HG02885 (cell line): ENCODE results near the gene KDM4F.

Source experiments
- ATAC-seq: cut with Tn5 transposase; IDR thresholded peaks from one replicate; pipeline ENCODE4 v1.9.1; 2021; ENCODE audit warnings: mild to moderate bottlenecking; ENCODE audit not compliant: unreplicated experiment, poor library complexity

The KDM4F gene

DNA sequence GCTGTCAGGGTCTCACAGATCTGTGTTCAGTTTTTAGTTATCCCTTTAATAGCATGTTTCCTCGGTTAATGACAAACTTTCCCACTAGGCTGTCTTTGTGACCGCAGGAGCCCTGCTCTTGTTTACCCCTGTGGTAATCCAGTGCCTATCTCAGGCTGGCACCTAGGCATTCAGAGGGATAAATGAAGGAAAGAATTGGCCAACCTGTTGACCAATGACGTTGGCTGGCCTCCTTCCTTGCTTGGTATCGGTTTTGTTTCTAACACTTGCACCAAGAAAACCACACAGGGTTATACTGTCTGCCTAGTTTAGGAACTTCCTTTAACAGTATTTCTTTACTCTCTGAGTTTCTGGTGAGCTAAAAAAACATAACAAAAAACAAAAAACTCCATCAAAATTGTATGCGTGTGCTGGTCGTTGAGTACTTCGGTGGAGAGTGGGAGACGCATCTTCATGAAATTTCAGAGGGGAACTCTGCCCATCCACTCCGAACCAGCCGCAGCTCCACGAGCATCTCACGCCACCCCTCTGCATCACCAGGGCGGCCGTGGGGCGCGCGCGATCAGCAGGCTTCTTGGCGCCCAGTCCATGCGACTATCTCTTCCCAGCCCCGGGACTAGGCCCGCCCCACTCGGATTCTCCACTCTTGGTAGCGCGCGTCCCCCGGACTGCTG, 39.9 kb downstream of the KDM4F start:
- ATAC-seq = peak; percentile 51

DNA sequence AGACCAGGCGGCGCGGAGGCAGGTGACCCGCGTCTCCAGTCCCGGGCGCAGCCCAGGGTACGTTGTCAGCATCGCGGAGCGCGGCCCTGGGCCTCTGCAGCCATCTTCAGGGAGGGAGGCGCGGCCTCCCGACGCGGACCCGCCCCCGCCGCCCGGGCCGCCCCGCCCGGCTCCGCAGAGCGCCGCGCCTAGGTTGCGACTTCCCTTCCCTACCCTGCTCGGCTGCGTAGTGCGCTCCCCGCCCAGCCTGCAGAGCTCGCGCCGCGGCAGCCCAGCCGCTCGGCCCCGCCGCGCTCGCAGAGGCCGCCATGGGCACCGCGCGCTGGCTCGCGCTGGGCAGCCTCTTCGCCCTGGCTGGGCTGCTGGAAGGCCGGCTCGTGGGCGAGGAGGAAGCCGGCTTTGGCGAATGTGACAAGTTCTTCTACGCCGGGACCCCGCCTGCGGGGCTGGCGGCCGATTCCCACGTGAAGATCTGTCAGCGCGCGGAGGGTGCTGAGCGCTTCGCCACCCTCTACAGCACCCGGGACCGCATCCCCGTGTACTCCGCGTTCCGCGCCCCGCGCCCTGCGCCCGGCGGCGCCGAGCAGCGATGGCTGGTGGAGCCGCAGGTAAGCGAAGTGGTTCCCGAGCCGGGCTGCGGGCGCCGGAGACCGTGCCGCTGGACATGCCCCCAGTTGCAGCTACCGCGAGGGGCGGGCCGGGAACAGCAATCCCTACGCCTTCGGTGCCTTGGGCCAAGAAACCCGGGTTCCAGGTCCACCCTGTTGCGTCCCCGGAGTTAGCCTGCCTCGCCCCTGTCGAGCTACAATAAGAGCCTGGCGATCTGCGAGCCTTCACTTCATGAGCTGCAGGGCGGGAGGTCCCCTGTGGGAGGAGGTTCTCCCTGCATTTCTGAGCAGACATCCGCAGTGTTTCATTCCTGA, 40.7 kb downstream of the KDM4F start, which contains the start of gene ENDOD1:
Gene ENDOD1 (plus strand): TSS at position 227 of the 923 bp plus-strand sequence. CDS start 82 bp downstream, at position 309.
- ATAC-seq = peak; percentile 88

DNA sequence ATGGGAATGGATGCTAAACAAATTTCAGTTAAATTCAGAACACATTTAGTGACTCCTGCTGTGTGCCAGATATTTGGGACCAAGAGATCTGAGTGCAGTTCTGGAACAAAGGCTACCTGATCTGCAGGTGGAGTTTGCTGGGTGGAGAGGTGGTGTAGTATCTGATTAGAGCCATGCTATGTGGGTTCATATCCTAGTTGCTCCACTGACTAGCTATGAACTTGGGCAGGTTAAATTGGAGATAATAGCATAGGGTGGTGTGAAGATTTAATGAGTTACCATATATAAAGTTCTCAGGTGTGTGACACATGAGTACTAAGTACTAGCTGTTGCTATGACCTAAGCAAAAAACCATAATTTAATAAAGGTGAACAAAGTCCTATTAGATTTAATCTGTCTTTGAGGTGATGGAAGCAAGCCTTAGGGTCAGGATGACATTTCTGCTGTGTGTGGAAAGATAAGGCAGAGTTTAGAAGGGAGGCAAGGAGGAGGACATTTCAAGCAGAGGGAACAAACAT, 42.5 kb downstream of the KDM4F start:
- no peak for ATAC-seq

DNA sequence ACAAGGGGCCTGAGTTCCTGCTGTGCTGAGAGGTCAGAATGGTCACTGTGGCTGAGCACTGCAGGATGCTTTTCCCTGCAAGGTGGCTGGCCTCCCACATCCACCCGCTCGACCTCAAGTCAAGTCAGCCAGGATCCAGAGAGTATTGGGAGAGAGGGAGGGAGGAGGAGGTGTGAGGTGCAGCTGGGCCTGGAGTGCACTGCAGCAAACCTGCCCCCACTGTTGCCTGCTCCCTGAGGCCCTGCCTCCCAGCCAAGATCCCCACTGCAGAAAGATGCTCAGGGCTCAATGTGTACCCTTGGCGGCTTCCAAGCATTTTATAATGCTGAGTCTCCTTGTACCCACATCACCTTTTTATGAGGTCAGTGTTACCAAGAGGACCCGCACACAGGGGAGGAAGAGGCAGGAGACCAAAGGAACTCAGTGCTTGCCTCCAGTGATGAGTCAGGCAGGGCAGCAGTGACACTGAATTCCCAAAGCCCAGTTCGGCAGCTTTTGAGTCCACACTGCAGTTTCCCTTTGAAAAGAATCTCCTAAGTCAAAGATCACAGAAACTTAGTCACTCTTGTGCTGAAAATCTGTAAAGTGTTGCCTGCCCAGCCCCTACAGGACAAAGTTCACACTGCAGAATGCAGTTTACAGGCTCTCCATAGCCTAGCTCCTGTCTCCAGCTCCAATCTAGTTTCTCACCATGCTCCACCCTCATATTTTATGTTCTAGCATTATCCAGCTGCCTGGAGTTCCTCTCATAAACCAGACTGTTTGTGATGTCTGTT, 43.5 kb downstream of the KDM4F start:
- no peak for ATAC-seq

DNA sequence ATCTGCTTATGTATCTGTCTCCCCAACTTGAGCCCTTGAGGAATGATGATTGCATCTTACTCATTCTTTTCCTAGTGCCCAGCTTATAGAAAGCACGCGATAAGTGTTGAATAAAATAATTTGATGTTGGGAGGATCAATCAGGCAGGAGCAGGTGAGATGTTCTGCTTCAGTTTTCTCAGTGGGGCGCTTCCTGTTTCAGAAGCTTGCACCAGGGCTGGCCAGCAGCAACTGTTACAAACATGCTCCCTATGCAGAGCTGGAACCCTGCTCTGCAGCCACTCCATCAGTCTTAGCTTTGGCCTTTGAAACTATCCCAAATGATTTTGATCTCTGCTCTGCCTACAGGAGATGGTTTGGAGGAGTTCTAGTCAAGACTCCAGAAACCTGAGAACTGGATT, 44.3 kb downstream of the KDM4F start:
- ATAC-seq = peak; percentile 13

DNA sequence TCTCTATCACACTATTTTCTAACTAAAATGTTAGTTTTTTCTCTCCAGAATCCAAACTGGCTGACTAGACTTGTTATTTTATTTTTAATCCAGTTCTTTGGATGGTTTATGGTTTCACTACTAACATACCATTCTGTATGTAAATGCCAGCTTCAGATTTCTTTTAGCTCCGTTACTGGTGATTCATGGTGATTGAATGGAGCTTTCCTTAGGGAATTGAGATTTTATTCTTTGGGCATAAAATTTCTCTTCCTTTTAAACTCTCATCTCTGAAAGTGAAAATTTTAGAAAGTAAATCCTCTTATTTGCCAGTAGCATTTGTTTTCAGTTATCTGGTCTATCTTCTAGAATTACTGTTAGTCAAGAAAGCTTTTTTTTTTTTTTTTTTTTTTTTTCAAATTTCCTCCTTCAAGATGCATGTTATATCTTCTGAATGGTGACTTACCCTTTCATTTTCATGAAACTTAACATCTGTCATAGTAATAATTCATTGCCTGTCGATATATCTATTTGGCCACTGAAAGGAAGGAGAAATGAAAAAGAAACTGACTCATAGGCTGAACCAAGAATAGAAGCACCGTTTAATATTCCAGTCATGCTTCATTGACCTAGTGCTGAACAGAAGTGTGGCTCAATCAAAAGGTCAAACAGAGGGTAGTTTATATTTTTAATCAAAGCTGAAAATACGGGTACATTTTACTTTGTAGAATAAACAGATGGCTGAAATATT, 46.8 kb downstream of the KDM4F start:
- peak; percentile 79 for ATAC-seq

DNA sequence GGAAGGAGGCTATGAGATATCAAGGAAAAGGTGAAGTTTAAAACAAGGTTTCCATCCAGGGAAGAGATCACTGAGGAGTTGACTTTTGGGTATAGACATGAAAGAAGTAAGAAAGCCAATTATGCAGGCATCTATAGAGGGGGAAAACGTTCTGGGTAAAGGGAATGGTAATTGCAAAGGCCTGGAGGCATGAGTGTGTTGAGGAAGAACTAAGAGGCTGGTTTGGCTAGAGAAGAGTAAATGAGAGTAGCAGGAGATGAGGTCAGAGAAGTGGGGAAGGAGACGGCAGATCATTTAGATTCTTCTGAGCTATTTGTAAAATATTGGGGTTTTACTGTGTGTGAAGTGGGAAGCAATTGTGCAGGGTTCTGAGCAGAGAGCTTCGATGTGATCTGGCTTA, 48.0 kb downstream of the KDM4F start:
- no peak for ATAC-seq

DNA sequence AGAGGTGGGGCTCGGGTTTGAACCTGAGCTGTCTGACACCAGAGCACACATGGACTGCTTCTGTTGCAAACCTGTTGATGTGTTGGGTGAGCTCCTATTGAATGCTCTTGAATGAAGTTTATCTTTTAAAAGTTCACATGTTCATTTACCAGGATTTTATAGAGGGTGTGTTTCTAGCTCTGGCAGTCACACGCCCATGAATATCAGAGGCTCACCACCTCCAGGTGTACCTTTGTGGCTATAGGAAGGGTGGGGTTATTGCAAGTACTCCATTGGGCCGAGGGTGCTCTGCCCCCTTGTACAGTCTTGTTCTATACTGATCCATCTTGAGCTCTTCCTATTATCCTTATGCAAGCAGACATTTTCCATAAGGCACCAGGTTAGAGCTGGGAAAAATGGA, 49.6 kb downstream of the KDM4F start:
- ATAC-seq = no peak

DNA sequence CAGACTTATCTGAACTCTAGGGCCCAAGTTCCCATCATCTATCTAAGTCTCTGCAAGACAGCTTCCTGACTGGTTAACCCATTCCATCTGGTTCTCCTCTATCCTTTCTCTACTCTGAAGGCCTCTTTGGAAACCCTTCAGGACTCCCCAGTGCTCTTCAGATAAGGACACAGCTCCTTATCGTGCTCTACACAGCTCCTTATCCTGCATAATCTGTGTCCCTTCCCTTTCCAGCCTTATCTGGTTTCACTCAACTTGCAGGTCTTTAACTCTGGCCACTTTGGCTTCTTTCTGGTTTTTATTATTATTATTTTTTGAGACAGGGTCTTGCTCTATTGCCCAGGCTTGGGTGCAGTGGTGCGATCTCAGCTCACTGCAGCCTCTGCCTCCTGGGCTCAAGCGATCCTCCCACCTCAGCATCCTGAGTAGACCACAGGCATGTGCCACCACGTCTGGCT, 51.0 kb downstream of the KDM4F start:
- ATAC-seq = no peak
